Chondrocyte (in vitro differentiated cells): ENCODE data around the gene EVX1. TPM values are rescaled to one million over a fixed set of nuclear protein-coding genes. Genes with fewer than 3 reads are reported as not detected.

Source experiments
- DNase-seq: peaks from one replicate; pipeline ENCODE4 v3.0.0; 2021; ENCODE audit warnings: mixed read lengths, low spot score
- H3K27ac Mint-ChIP-seq: one replicate; pipeline ENCODE4 v1.8.0; 2021; ENCODE audit warnings: mild to moderate bottlenecking, moderate library complexity, mixed read lengths; ENCODE audit not compliant: unreplicated experiment
- H3K27me3 Mint-ChIP-seq: 2 replicates; pipeline ENCODE4 v1.8.0; 2021; ENCODE audit warnings: low read depth, mixed read lengths
- H3K36me3 Mint-ChIP-seq: 2 replicates; pipeline ENCODE4 v1.8.0; 2021; ENCODE audit warnings: low read depth, mixed read lengths
- H3K4me1 Mint-ChIP-seq: 2 replicates; pipeline ENCODE4 v1.8.0; 2021; ENCODE audit warnings: low read depth, mild to moderate bottlenecking, mixed read lengths
- H3K4me3 Mint-ChIP-seq: one replicate; pipeline ENCODE4 v1.8.0; 2021; ENCODE audit warnings: mild to moderate bottlenecking, moderate library complexity, mixed read lengths; ENCODE audit not compliant: unreplicated experiment
- H3K9me3 Mint-ChIP-seq: 2 replicates; pipeline ENCODE4 v1.8.0; 2021; ENCODE audit warnings: low read depth, mixed read lengths
- total RNA-seq: library from RNA; stranded (reverse); gene quantifications from 3 replicates; pipeline ENCODE4 v1.2.1, GENCODE V29; 2021
- TF ChIP-seq, protein P1 (sequence below): fragments of 200-600 bp; sonication (generic); IDR thresholded peaks from 2 replicates; pipeline ENCODE4 v1.5.0; 2021; ENCODE audit warnings: antibody characterized with exemption, mild to moderate bottlenecking, moderate library complexity

The EVX1 gene
- total RNA-seq, 1 donor from 2014 or later: not detected

DNA sequence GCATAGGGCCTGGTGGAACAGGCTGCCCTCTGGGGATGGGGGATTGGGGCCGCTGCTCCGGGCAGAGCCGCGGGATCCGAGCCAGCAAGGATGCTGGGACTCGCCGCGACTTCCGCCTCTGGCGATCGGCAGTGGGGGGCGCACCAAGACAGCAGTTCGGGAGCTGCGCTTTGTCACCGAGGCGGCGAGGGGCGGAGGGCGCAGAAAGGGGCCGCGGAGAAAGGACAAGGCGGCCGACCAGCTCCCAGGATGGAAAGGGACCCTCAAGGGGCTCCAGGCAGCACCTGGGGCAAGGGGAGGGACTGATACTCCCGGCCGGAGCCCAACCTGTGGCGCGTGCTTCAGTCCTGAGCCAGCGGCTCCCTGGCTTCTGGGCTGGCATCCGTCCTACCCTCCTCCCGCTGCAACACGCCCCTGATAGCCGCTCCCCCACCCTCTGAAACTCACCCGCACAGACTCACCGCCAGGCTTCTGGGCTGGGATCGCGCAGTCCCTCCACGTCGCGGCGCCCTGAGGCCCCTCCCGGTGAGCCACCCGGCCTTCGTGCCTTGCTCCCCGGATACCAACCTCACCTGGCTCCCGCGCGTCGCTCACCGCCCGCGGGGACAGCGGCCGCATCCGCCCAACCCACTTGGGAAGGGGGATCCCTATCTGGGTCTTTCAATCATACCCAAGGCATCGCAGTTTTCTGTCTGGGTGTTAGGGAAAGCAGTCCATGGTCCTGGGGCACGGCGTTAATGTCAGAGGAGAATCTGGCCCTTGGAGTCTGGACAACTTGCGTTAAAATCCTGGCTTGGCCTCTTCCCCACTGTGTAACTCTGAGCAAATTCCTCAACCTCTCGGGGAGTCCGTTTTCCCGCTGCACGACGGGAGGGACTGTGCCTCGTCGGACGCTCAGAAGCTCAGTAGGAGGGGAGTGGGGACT is 7.0 kb upstream of the EVX1 start:
- H3K9me3 Mint-ChIP-seq: no peaks in the 10 kb centered on the region
- H3K27ac Mint-ChIP-seq: no peak overlapping the region
- no peak for DNase-seq
- H3K27me3 Mint-ChIP-seq: peaks cover 69% of the 10 kb centered on the region
- peak overlapping the region; percentile 65 for H3K4me3 Mint-ChIP-seq
- TF ChIP-seq, protein P1, sequence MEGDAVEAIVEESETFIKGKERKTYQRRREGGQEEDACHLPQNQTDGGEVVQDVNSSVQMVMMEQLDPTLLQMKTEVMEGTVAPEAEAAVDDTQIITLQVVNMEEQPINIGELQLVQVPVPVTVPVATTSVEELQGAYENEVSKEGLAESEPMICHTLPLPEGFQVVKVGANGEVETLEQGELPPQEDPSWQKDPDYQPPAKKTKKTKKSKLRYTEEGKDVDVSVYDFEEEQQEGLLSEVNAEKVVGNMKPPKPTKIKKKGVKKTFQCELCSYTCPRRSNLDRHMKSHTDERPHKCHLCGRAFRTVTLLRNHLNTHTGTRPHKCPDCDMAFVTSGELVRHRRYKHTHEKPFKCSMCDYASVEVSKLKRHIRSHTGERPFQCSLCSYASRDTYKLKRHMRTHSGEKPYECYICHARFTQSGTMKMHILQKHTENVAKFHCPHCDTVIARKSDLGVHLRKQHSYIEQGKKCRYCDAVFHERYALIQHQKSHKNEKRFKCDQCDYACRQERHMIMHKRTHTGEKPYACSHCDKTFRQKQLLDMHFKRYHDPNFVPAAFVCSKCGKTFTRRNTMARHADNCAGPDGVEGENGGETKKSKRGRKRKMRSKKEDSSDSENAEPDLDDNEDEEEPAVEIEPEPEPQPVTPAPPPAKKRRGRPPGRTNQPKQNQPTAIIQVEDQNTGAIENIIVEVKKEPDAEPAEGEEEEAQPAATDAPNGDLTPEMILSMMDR: peak; percentile 73
- H3K4me1 Mint-ChIP-seq: peaks cover 13% of the 10 kb centered on the region
- H3K36me3 Mint-ChIP-seq: peaks cover 1% of the 10 kb centered on the region

DNA sequence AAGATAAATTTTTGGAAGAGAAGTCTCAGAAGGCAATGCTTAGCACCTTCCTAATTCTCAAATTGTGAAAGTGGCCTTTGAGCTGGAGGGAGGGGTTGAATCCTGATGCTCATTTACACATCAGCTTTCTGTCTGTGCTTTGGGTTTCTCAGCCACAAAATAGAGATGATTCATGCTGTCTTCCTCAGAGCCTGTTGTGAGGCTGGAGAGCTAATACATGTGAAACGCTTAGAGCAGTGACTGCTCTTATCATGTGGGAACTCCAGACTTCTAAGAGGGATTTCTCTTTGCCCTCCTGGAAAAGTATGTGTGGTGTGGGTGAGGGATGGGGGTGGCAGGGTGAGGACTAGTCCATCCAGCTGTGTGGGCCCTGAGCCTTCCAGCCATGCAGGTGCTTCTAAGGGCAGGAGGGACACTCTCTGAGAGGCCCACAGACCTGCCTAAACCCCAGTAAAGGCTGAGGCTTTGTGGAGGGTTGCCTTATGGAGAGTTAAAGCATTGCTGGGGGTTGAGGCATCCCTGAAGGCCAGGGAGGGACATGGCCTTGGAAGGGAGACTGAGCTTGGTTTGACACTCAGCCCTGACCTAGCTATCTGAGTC is 4.8 kb upstream of the EVX1 start:
- H3K4me1 Mint-ChIP-seq: peaks cover 21% of the 10 kb centered on the region
- H3K27ac Mint-ChIP-seq: no peak overlapping the region
- TF ChIP-seq, protein P1: no peak
- H3K36me3 Mint-ChIP-seq: peaks cover 1% of the 10 kb centered on the region
- no peak for DNase-seq
- H3K27me3 Mint-ChIP-seq: peaks cover 84% of the 10 kb centered on the region
- no peaks in the 10 kb centered on the region for H3K9me3 Mint-ChIP-seq
- no peak overlapping the region for H3K4me3 Mint-ChIP-seq

DNA sequence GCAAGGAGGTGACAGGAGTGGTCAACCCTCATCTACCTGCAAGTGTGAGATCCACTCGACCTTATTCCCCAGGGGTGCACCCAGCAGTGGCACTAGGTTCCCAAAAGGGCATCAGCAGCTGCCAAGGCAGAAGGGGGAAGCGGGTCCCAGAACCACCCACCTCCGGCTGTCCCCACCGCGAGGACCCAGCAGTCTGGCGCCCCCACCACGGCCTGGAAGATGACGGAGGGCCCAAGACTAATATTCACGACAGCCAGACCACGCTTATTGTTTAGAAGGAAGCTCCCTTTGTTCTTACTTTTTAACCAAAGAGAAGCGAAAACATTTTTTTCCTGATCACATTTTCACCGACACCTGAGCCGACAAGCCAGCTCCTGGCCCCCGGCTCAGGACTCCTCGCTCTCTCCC is 3.6 kb upstream of the EVX1 start:
- peaks cover 26% of the 10 kb centered on the region for H3K4me1 Mint-ChIP-seq
- H3K4me3 Mint-ChIP-seq: peak overlapping the region; percentile 19
- DNase-seq: no peak
- H3K27ac Mint-ChIP-seq: no peak overlapping the region
- no peaks in the 10 kb centered on the region for H3K9me3 Mint-ChIP-seq
- peaks cover 1% of the 10 kb centered on the region for H3K36me3 Mint-ChIP-seq
- TF ChIP-seq, protein P1: no peak
- H3K27me3 Mint-ChIP-seq: peaks cover 83% of the 10 kb centered on the region

DNA sequence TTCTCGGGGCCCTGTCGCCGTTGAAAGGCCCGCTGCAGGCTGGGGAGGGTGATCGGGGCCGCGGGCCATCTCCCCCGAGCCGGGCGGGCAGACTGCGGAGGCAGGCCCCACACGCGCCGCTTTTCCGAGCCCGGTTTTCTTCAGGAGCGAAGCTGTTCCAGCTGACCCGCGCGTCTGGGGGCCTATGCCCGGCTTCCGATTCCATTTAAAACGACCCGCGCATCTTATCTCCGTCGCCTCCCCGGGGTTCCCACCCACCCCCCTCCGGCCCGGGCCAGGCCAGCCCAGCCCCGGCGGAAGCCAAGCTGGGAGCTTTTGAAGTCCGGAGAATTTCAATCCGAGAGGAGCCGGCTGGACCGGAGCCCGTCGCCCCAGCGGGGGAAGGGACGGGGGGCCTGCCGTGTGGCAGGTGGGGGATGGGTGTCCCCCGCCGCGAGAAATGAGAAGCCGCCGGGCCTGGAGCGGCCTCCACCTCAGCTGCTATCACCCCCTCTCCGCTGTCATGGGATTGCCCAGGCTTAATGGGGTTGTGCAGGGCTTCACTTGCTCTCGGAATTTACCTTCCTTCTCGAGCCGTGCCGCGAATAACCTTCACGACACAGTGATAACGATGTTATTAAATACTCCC is 3.1 kb upstream of the EVX1 start:
- no peak for DNase-seq
- Mint-ChIP-seq H3K9me3 (no peaks in the 10 kb centered on the region), H3K27ac (no peak overlapping the region), H3K27me3 (peaks cover 81% of the 10 kb centered on the region), H3K4me3 (no peak overlapping the region), H3K36me3 (peaks cover 2% of the 10 kb centered on the region), H3K4me1 (peaks cover 26% of the 10 kb centered on the region)
- TF ChIP-seq, protein P1: no peak
